ENCODE results near the gene TMEFF2. TPM values are rescaled to one million over a fixed set of nuclear protein-coding genes. Genes with fewer than 3 reads are reported as not detected.

The TMEFF2 gene
- total and polyA plus RNA-seq, 4 donors = 0.08 TPM; not detected in 3

- Histone ChIP-seq H3K27ac (ENCODE audit: low read depth in 1 of 2, low read length in 2 of 2) (no peak overlapping the region), H3K4me3 (ENCODE audit: low read depth in 1 of 3, low read length in 3 of 3) (no peak overlapping the region), H3K36me3 (ENCODE audit: control insufficient read depth in 4 of 4, insufficient read depth in 3 of 4, low read depth in 1 of 4, low read length in 3 of 4) (no peaks in the 10 kb centered on the region), H3K9ac (ENCODE audit: low read depth in 1 of 2, low read length in 2 of 2) (no peak overlapping the region), H3K27me3 (ENCODE audit: control insufficient read depth in 4 of 4, insufficient read depth in 4 of 4, low read length in 3 of 4) (no peaks in the 10 kb centered on the region), H3K4me1 (ENCODE audit: control insufficient read depth in 4 of 4, insufficient read depth in 4 of 4, low read length in 3 of 4) (no peaks in the 10 kb centered on the region), H3K9me3 (ENCODE audit: control insufficient read depth in 4 of 4, low read length in 3 of 4) (no peaks in the 10 kb centered on the region)
- TF ChIP-seq RXRA (IDR thresholded peaks at IDR 0.05) (no peak), SP1 (IDR thresholded peaks at IDR 0.05) (no peak), JUND (IDR thresholded peaks at IDR 0.05) (no peak), REST (IDR thresholded peaks at IDR 0.05) (no peak), HNF4G (IDR thresholded peaks at IDR 0.05) (no peak), YY1 (IDR thresholded peaks at IDR 0.05) (no peak), MAX (IDR thresholded peaks at IDR 0.05) (no peak), NR2F2 (IDR thresholded peaks at IDR 0.05) (no peak), HNF4A (conservative IDR thresholded peaks at IDR 0.05) (no peak), ATF3 (IDR thresholded peaks at IDR 0.05) (no peak), FOXA1 (IDR thresholded peaks at IDR 0.05) (no peak), FOXA2 (IDR thresholded peaks at IDR 0.05) (no peak)
- DNase-seq (ENCODE audit: low spot score) = no peak
- WGBS = 97% methylated on average over 1 of the region's 1 CpG
Measured at GRCh38 chr2:192000196-192000980, 194.3 kb downstream of the TMEFF2 start.

- DNase-seq (ENCODE audit: low spot score) = no peak
- Histone ChIP-seq H3K4me1 (ENCODE audit: control insufficient read depth in 4 of 4, insufficient read depth in 4 of 4, low read length in 3 of 4) (no peaks in the 10 kb centered on the region), H3K9me3 (ENCODE audit: control insufficient read depth in 4 of 4, low read length in 3 of 4) (no peaks in the 10 kb centered on the region), H3K9ac (ENCODE audit: low read depth in 1 of 2, low read length in 2 of 2) (no peak overlapping the region), H3K36me3 (ENCODE audit: control insufficient read depth in 4 of 4, insufficient read depth in 3 of 4, low read depth in 1 of 4, low read length in 3 of 4) (no peaks in the 10 kb centered on the region), H3K27ac (ENCODE audit: low read depth in 1 of 2, low read length in 2 of 2) (no peak overlapping the region), H3K27me3 (ENCODE audit: control insufficient read depth in 4 of 4, insufficient read depth in 4 of 4, low read length in 3 of 4) (no peaks in the 10 kb centered on the region), H3K4me3 (ENCODE audit: low read depth in 1 of 3, low read length in 3 of 3) (no peak overlapping the region)
- WGBS = 81% methylated on average over 4 of the region's 4 CpGs
- TF ChIP-seq HNF4A (conservative IDR thresholded peaks at IDR 0.05) (no peak), RAD21 (IDR thresholded peaks at IDR 0.05) (no peak), EGR1 (IDR thresholded peaks at IDR 0.05; ENCODE audit: low read depth in 2 of 2) (no peak), CTCF (IDR thresholded peaks at IDR 0.05; ENCODE audit: low read depth, low read length, missing input control) (no peak), JUND (IDR thresholded peaks at IDR 0.05) (no peak), ZBTB33 (IDR thresholded peaks at IDR 0.05) (no peak), SP1 (IDR thresholded peaks at IDR 0.05) (no peak), RXRA (IDR thresholded peaks at IDR 0.05) (no peak), FOXA2 (IDR thresholded peaks at IDR 0.05) (no peak), MAX (IDR thresholded peaks at IDR 0.05) (no peak), ATF3 (IDR thresholded peaks at IDR 0.05) (no peak), NR2F2 (IDR thresholded peaks at IDR 0.05) (no peak), TAF1 (conservative IDR thresholded peaks at IDR 0.05) (no peak), YY1 (IDR thresholded peaks at IDR 0.05) (no peak), FOXA1 (IDR thresholded peaks at IDR 0.05) (no peak), REST (IDR thresholded peaks at IDR 0.05) (no peak), HNF4G (IDR thresholded peaks at IDR 0.05) (no peak)
Measured at GRCh38 chr2:191999101-191999841, 195.5 kb downstream of the TMEFF2 start.
